Measurements from ENCODE around the gene ZNF689.

Gene ZNF689

GRCh38 chr16:30562021-30562420 lies 48.2 kb downstream of the ZNF689 start:
- DNase-seq (ENCODE audit: low spot score) = no peak

- no peak for DNase-seq (ENCODE audit: low spot score)
Observed at GRCh38 chr16:30561089-30561816, 48.9 kb downstream of the ZNF689 start.

GRCh38 chr16:30559690-30560089 lies 50.5 kb downstream of the ZNF689 start:
- DNase-seq (ENCODE audit: low spot score) = no peak

DNA sequence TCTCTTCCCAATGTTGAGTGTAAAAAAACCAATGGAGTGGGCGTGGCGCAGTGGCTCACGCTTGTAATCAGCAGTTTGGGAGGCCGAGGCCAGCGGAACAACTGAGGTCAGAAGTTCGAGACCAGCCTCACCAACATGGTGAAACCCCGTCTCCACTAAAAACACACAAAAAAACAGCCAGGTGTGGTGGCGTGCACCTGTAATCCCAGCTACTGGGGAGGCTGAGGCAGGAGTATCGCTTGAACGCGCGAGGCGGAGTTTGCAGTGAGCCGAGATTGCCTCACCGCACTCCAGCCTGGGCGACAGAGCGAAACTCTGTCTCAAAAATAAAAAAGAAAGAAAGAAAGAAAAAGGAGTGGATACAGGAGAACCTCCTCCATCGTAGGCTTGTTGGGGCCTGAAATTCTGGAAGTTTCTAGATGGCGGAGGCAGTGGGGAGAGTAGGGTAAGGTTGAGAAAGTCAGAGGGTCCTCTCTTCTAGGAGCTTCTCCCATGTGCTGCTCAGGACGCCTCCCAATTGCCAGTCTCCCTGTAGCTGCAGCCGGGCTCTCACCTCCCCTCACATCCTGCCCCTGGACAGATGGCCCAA lies 51.3 kb downstream of the ZNF689 start:
- DNase-seq (ENCODE audit: low spot score) = no peak

- peak; percentile 98 for DNase-seq (ENCODE audit: low spot score)
Observed at GRCh38 chr16:30557957-30558788, 52.0 kb downstream of the ZNF689 start, which contains the start of gene ZNF764. TSS of gene ZNF764 (minus strand) at chr16:30558374. CDS start at chr16:30558182, 192 bp downstream.

GRCh38 chr16:30557707-30557956 lies 52.6 kb downstream of the ZNF689 start:
- no peak for DNase-seq (ENCODE audit: low spot score)

GRCh38 chr16:30556125-30556473 lies 54.1 kb downstream of the ZNF689 start:
- no peak for DNase-seq (ENCODE audit: low spot score)

- no peak for DNase-seq (ENCODE audit: low spot score)
Observed at GRCh38 chr16:30555315-30556124, 54.7 kb downstream of the ZNF689 start.

- no peak for DNase-seq (ENCODE audit: low spot score)
Observed at GRCh38 chr16:30554557-30555314, 55.5 kb downstream of the ZNF689 start.

DNA sequence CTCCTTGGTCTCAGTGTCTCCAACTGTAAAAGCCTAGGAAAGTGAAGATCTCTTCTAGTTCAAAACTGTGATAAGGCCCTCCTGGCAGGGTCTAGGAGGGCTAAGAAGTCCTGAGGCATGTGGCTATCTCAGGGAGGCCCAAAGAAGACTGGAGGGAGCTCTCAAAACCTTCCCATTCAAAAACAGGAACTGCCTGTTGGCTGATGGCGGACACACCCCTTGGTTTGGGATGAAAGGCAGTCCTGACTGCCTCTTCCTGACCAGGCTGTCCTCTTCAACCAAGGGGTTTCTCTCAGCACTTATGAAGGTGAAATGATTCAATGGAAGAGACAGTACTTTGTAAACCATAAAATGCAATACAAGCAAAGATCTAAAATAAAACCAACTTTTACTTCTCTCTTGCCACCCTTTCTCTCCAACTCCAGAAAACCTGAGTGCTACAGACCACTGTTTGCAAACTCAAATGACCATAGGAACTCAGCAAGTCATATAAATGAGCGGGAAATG lies 56.7 kb downstream of the ZNF689 start:
- no peak for DNase-seq (ENCODE audit: low spot score)

- no peak for DNase-seq (ENCODE audit: low spot score)
Observed at GRCh38 chr16:30552956-30553355, 57.2 kb downstream of the ZNF689 start.

Measured in RKO (cell line).